GM08714 (cell line): ENCODE results near the gene NECTIN1.

Experiments used
- H3K4me3 ChIP-seq: fragments of 200-500 bp; sonication (Bioruptor generic); 2 replicates; pipeline ENCODE4 v1.5.1; 2014; ENCODE audit warnings: mild to moderate bottlenecking, low read length, inconsistent platforms
- ZNF274 ChIP-seq: IDR thresholded peaks from 2 replicates; pipeline ENCODE4 v1.6.1; 2012; ENCODE audit warnings: mild to moderate bottlenecking, low read depth, low read length

NECTIN1 gene

GRCh38 chr11:119678351-119678750, 50.6 kb downstream of the NECTIN1 start:
- H3K4me3 ChIP-seq = no peak overlapping the region
- TF ChIP-seq ZNF274 = no peak

- H3K4me3 ChIP-seq = no peak overlapping the region
- no peak for TF ChIP-seq ZNF274
These were observed 51.2 kb downstream of the NECTIN1 start for GRCh38 chr11:119677840-119678239.

GRCh38 chr11:119676461-119677020, 52.5 kb downstream of the NECTIN1 start:
- no peak for TF ChIP-seq ZNF274
- H3K4me3 ChIP-seq = no peak overlapping the region

- no peak overlapping the region; the same call in 1 of the 2 replicates for H3K4me3 ChIP-seq
- no peak for TF ChIP-seq ZNF274
These were observed 55.2 kb downstream of the NECTIN1 start for GRCh38 chr11:119673759-119674336.

GRCh38 chr11:119673052-119673758, 55.8 kb downstream of the NECTIN1 start:
- TF ChIP-seq ZNF274 = no peak

GRCh38 chr11:119672597-119672996, 56.4 kb downstream of the NECTIN1 start:
- no peak overlapping the region for H3K4me3 ChIP-seq

More at GRCh38 chr11:119673052-119673758, 55.8 kb downstream of the NECTIN1 start:
- H3K4me3 ChIP-seq = no peak overlapping the region; the same call in 1 of the 2 replicates

GRCh38 chr11:119671561-119672015, 57.4 kb downstream of the NECTIN1 start:
- TF ChIP-seq ZNF274 = no peak
- H3K4me3 ChIP-seq = no peak overlapping the region

More at GRCh38 chr11:119672597-119672996, 56.4 kb downstream of the NECTIN1 start:
- no peak for TF ChIP-seq ZNF274

- no peak for TF ChIP-seq ZNF274
- H3K4me3 ChIP-seq = no peak overlapping the region
These were observed 57.9 kb downstream of the NECTIN1 start for GRCh38 chr11:119671051-119671450.

- H3K4me3 ChIP-seq = no peak overlapping the region
- TF ChIP-seq ZNF274 = no peak
These were observed 59.5 kb downstream of the NECTIN1 start for GRCh38 chr11:119669487-119669886.

GRCh38 chr11:119668676-119669075, 60.3 kb downstream of the NECTIN1 start:
- no peak for TF ChIP-seq ZNF274
- no peak overlapping the region for H3K4me3 ChIP-seq

- no peak overlapping the region for H3K4me3 ChIP-seq
- no peak for TF ChIP-seq ZNF274
These were observed 62.4 kb downstream of the NECTIN1 start for GRCh38 chr11:119666463-119667131.

GRCh38 chr11:119666061-119666460, 62.9 kb downstream of the NECTIN1 start:
- no peak for TF ChIP-seq ZNF274
- no peak overlapping the region for H3K4me3 ChIP-seq

- H3K4me3 ChIP-seq = no peak overlapping the region
- TF ChIP-seq ZNF274 = no peak
These were observed 64.1 kb downstream of the NECTIN1 start for GRCh38 chr11:119664701-119665420.

- H3K4me3 ChIP-seq = no peak overlapping the region
- TF ChIP-seq ZNF274 = no peak
These were observed 64.9 kb downstream of the NECTIN1 start for GRCh38 chr11:119664063-119664572.
